ENCODE data around the gene LRTM1.

Gene LRTM1

DNA sequence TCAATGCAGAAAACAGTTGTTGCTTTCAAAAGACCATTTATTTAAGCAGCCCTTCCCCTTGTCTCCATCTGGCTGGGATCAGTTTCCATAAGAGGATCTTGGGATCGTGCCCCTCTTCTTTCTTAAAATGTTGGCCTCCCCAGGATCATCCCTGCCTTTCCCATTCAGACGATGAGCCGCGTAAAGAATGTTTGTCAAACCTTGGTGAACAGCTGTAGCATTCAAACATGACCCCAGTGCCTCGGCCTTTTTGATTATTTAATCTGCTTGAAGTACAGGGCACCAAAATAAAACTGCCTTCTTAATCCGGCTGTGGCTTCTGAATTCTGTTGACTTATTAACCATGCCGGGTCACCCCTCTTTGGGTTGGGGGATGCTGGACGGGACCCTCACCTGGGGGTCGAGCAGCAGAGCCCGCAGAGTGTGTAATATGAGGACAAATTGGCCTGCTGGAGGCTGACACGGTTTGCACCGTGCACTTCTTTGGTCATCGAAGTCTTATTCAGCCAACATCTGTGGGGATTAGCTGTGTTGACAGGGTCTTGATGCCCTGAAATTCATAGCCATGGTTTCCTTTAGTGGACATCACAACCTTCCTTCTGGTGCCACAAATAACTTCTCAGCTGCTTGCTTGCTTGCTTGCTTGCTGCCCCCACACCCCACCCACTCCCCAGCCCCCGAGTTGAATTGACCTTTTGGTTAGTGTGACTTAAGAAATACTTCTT is at the start of gene LRTM1:
TSS of gene LRTM1 (minus strand) at position 14 of the 725 bp plus-strand sequence. CDS start 148 bp downstream, outside the sequence.
- no peak for DNase-seq

DNA sequence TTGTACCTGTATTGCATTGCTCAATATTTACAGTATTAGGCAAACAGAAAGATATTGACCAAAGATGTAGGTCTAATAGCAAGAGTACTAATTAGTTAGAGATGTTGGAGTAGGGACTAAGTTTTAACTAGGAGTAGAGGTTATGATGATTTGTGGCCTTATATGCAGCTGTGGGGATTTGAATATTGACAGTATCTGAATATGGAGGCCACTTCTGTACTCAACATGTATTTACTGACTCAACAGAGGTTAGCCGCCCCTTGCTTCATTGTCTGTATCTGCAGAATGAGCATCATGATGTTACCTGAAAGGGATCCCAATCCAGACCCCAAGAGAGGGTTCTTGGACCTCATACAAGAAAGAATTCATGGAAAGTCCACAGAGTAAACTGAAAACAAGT is 49.6 kb upstream of the LRTM1 start:
- no peak for DNase-seq

- DNase-seq = no peak
Measured at GRCh38 chr3:54970895-54971294, 43.0 kb upstream of the LRTM1 start.

- no peak for DNase-seq
Measured at GRCh38 chr3:54969652-54970051, 41.8 kb upstream of the LRTM1 start.

- DNase-seq = peak; percentile 60
Measured at GRCh38 chr3:54968546-54969172, 40.8 kb upstream of the LRTM1 start.

- no peak for DNase-seq
Measured at GRCh38 chr3:54967731-54968161, 39.9 kb upstream of the LRTM1 start.

DNA sequence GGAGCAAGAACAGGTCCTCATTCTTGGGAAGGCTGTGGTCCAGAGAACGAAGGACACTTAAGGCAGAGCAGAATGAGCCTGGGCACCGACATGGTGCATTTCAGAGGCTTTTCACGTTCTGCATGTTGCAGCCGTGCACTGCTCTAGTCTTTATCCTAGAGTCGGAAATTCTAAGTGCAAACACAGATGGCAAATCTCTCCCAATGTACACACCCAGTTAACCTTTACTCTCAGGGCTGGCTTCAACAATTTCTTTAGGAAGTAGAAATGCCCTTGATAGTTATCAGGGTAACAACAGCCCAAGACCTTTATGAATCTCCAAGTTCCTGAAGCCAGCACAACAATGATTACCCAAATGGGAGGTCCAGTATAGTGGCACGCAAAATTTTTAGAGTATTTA is 39.1 kb upstream of the LRTM1 start:
- no peak for DNase-seq

GRCh38 chr3:54965746-54966145 is 37.9 kb upstream of the LRTM1 start:
- peak; percentile 62 for DNase-seq

GRCh38 chr3:54964081-54964480 is 36.2 kb upstream of the LRTM1 start:
- no peak for DNase-seq

DNA sequence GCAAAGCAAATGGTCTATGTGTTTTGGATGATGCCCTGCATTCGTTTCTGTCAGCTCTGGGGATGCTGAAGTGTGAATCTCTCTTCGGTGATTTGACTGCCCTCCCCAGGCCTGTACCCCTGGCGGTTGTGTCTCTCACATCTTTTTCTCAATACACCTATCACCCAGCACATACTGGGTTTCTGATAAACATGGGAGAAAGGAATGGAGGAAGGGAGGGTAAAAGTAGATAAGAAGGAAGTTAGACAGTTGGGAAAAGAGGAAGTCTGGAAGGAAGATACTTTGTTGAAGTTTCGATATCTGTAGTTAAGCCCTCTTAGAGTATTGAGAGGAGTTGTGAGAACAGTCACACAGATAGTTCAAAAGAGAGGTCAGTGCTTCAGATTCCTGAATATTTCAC is 35.8 kb upstream of the LRTM1 start:
- DNase-seq = no peak

GRCh38 chr3:54962200-54962599 is 34.3 kb upstream of the LRTM1 start:
- no peak for DNase-seq

DNA sequence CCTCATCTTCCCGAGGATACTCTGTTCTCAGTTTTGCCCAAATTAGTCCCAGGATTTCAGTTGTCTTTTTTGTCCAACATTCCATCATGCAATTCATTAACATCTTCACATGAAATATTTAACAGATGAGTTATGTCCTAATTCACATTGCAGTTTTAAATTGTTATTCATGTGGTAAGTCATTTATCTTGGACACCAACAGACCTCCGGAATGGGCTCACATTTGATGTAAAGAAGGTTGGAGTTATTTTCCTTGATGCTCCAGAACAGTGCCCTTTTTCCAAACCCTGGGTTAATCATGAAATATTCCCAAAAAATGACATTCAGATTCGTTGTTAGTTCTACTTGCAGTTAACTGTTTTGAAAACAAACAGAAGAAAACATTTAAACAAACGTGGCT is 32.8 kb upstream of the LRTM1 start:
- DNase-seq = peak; percentile 55

GRCh38 chr3:54960082-54960481 is 32.2 kb upstream of the LRTM1 start:
- no peak for DNase-seq

DNA sequence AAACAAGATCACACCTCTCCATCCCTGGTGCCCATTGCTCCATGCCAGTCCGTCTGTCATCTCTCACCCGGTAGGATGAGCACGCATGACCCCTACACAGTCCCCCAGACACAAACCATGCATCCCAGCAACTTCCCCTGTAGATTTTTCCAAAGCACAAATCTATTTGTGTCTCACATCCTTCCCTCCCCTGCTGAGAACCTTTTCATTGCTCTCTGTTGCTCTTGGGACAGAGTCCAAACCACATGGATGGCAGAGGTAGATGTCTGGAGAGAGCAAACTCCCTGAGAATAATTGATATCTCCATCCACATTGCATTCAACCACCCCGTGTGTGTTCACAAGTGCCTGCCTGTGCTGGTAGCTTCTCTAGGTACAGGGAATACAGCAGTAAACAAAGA is 29.9 kb upstream of the LRTM1 start:
- peak; percentile 39 for DNase-seq

DNA sequence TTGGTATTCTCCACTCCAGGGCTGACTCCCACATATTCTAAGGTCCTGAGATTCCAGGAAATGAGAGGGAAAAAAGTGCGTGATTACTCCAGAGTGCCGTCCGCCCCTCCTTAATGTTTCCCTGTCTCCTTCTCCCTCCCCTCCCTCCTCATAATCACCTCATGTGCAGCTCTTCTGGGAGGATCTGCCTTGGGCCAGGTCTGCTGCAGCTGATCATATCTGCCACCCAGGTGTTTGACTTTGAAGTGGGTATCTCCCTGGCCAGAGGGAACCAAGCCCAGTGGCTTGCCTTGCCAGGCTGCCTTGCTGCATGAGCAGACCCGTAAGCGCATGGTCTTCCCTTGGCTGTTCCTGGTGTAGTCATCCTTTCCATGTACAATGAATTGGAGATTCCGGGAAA is 28.1 kb upstream of the LRTM1 start:
- DNase-seq = no peak

- no peak for DNase-seq
Measured at GRCh38 chr3:54955496-54955895, 27.6 kb upstream of the LRTM1 start.

GRCh38 chr3:54954521-54954920 is 26.7 kb upstream of the LRTM1 start:
- no peak for DNase-seq

- peak; percentile 93 for DNase-seq
Measured at GRCh38 chr3:54954022-54954421, 26.2 kb upstream of the LRTM1 start.

DNA sequence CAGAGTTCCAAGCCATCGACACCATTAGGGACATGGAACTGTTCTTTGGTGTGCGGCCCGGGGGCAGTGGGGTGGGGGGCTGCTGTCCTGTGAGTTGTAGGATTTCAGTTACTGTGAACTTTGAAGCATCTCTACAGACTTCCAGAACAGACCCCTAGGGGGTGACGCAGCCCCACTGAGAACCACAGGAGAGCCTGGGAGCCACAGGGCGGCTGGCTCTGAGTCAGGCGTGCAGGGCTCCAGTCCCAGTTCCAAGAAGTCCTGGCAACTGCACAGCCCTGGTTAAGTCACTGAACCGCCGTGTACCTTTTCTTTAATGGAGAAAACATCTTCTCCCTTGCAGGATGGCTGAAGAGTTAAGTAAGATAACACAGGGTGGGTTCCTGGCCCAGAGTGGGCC is 23.5 kb upstream of the LRTM1 start:
- peak; percentile 57 for DNase-seq

GRCh38 chr3:54950391-54951003 is 22.6 kb upstream of the LRTM1 start:
- peak; percentile 8 for DNase-seq

DNA sequence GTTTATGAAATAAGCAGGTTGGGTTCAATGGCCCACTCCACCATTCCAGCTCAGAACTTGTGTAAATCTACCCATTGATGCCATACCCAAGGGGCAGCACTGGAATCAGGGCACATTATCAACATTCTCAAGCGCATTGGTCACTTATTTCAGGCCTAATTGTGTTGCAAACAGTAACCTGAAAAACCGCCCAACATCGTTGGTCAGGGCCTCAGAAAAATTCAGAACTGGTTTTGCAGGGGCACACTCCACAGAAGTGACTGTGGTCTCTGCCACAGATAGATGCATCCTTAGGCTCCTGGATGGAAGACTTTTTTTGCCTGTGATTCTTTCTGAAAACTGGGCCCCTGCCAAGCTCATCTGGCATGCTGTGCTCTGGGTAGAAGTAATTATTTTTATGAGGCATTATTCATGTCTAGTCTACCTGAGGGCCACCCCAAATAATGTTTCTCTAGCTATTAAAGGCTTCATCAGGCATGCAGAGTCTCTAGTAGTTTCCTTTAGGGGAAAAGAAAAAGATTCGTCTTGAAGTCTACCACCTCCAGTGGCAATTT is 21.7 kb upstream of the LRTM1 start:
- no peak for DNase-seq

- no peak for DNase-seq
Measured at GRCh38 chr3:54941690-54942362, 14.0 kb upstream of the LRTM1 start.

DNA sequence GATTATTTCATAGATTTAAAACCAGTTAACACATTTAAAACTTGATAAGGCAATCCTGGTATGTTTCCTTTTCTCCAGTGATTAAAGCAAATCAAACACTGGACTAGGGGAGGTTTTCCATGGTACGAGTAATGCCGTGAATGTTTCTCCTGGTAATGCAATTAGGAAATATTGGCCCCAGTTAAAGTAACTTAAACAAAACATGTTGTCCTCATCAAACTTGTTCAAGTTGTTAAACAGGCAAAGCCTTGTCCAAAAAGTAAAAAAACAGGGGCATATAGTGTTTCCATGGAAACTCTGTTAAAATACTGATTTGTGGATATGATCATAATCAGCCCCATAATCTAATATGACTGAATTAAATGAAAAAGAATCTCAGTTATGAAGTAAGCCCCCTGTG is 13.1 kb upstream of the LRTM1 start:
- no peak for DNase-seq
